ENCODE results near the gene NABP1.
A peak's percentile ranks its signal among the peaks of the same experiment; 100 is the strongest.
"Not testable (repeated sequence)": the region's sequence is repeated elsewhere in the genome, so short reads cannot be mapped to it uniquely, and the experiment has no call there.

NABP1 gene

GRCh38 chr2:191677646-191678436 lies at the start of gene NABP1:
NABP1 (plus strand) TSS chr2:191678136; CDS start chr2:191678615, 479 bp downstream.
- DNase-seq (ENCODE audit: low read depth) = peak; percentile 98

DNA sequence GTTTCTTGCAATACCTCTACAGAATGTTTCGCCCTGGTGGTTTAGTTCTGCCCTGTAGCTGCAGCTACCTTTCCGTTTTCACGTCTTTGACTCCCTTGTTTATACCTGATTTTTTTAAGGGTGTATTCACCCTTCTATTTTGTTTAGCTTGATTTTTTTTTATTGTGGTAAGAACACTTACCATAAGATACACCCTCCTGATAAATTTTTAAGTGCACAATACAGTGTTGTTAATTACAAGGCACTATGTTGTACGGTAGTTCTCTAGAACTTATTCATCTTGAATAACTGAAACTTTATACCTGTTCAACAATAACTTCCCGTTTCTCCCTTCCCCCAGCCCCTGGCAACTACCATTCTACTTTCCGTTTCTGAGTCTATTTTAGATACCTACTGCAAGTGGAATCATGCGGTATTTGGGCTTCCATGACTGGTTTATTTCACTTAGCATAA lies 48.9 kb upstream of the NABP1 start:
- no peak for DNase-seq (ENCODE audit: low read depth)

DNA sequence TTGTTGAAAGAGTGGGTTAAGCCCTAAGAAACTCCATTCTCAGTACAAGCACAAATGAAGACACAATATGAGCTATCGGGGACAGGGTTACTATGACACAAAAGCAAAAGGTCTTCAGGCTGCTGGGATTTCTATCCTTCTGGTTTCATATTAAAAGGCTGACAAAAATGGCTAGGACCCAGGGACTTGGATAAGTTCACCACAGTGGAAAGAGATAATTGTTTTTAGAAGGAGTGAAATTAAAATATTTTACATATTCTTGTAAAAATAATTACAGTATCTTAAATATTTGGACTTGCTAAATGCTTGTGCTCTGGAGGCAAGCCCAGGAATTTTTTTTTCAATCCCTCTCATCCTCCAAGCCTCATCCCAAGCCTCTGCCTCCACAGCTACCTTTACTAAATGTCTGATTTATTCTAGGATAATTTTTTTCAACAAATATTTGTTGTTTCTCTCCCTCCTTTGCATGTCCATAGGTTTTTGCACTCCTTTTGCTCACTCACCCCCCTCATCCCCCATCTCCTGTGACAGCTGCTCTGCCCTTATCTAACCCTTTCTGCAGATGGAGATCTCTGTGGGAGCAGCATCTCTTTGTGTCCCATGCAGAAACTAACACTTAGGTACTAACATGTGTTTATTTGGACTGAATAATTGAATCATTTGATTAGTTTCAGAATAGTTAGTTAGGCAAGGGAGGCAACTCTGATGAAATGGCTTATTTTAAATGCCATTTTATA lies 47.8 kb upstream of the NABP1 start:
- DNase-seq (ENCODE audit: low read depth) = peak; percentile 73

GRCh38 chr2:191631754-191632153 lies 46.2 kb upstream of the NABP1 start:
- peak; percentile 92 for DNase-seq (ENCODE audit: low read depth)

GRCh38 chr2:191632426-191632825 lies 45.5 kb upstream of the NABP1 start:
- DNase-seq (ENCODE audit: low read depth) = no peak

DNA sequence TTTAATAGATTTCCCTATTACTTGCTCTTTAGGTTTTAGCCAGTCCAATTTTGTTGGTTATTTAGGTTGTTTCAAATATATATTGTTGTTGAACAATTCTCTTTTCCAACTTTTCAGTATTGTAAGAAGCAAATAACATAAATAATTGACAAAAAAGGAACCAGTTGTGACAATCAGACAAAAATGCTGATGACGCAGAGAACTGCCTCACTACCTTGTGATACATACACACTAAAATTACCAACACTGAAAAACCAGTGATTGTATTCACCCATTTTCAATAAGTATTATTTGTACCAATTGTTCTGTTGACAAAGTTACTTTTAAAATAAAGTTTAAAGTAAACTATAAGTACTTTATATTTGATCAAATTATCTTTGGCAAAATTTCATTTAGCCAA lies 43.1 kb upstream of the NABP1 start:
- DNase-seq (ENCODE audit: low read depth) = no peak

DNA sequence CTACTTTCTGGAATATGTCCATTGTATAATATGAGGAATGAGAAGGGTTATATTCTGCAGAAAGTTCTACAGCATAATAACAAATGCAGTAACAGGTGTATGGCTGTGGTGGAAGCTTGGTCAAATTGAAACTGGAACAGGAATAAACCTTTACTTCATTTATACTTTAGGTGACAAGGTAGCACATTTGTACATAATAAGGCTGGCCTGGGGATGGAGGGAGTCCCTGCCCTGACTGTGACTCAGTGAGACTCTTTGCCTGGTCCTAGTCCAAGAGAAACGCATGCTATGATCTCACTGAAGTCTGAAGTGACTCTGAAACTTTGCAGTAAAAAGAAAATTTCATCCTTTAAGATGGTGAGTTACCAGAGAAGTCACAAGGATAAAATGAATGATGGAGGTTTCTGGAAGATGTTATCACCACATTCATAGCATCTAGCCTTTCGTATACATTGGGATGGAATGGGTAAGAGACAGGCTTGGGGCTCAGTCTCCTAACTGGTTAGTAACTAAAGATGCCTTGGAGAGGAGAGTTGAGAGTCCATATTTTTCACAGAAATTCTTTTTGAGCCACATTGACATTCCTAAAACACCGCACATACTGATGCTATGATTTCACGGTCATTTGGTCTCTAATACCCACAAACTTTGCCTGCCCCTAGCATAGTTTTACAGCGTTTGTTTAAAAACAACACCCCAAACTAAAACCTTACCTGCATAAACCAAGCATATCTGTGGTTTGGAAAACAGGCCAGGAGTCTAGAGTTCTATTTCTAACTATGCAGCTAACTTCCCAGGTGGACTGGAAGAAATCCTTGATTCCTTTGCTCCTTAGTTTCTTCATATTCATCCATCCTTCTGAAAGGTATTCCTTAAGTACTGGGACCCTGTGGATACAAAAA lies 42.4 kb upstream of the NABP1 start:
- peak; percentile 95 for DNase-seq (ENCODE audit: low read depth)

GRCh38 chr2:191636235-191636543 lies 41.7 kb upstream of the NABP1 start:
- DNase-seq (ENCODE audit: low read depth) = peak; percentile 87

- no peak for DNase-seq (ENCODE audit: low read depth)
Observed at GRCh38 chr2:191636586-191636985, 41.4 kb upstream of the NABP1 start.

DNA sequence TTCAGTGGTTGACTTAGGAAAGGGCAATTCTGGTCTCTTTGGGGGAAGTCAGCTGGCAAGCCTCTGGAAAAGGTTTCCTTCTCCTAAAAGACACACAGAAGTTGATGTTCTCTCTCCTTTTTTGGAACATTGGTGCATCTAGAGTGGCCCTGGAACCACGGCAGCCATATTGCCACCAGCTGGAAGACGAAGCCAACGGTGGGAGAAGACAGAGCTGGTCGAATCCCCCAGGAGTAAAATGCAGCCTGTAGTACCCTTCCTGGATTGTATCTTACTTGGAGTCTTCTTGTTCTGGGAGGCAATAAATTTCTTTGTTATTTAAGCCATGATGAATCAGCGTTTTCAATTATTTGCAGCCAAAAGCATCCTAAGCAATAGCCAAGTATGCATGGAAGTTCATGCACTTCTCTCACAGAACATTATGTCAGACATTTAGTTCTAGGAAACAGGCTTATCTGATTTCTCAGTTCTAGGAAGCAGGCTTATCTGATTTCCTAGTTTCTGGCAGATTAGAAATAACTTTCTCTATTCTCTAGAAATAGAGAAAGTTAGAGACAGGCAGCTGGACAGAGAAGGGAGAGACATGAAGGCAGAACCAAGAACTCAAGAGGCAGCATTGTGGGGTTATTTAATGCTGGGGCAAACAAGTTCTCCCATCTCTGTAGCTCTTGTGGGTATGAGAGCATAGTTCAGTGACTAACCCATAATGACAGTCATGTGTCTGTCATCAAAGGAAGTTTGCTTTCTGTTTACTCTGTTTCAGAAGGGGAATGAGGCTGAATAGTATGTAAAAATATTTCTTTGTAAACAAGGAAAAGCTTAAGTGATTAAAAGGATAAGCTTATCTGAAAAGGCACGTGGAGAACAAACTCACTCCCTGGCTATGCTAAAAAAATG lies 40.5 kb upstream of the NABP1 start:
- DNase-seq (ENCODE audit: low read depth) = peak; percentile 80

GRCh38 chr2:191638079-191638801 lies 39.7 kb upstream of the NABP1 start:
- DNase-seq (ENCODE audit: low read depth) = peak; percentile 30

DNA sequence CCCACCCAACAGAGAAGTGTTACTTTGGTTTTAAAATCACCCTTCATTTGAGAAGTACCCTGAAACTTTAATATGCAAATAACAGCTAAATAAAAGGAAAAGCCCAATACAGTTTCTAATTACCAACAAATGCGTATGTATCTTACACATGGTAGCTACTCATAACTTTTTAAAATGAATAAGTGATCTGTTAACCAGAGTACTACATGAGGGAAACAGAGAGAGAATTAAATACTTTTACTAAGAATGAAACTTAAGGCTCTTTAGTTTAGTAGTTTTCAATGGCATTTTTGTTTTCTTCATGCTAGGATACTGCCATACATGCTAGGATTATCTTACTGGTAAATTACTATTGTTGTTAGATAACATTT lies 39.1 kb upstream of the NABP1 start:
- DNase-seq (ENCODE audit: low read depth) = no peak

GRCh38 chr2:191641609-191642008 lies 36.3 kb upstream of the NABP1 start:
- DNase-seq (ENCODE audit: low read depth) = no peak

DNA sequence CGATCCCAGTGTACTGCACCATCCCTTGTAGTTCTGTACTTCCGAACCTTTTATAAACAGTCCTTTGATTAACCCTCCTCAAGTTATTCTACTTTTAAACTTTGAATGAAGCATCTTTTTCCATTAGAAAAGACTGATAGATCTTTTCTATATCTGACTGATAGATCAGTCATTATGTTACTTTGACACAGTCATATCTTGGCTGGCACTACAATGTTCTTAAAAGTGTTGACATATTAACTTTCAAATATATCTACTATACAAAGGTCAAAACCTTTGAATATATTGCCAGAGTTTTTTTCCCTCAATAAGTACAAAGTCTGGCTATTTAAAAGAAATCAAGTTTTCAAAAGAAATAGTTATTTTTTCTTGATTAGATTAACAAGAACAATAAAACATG lies 35.4 kb upstream of the NABP1 start:
- DNase-seq (ENCODE audit: low read depth) = no peak

DNA sequence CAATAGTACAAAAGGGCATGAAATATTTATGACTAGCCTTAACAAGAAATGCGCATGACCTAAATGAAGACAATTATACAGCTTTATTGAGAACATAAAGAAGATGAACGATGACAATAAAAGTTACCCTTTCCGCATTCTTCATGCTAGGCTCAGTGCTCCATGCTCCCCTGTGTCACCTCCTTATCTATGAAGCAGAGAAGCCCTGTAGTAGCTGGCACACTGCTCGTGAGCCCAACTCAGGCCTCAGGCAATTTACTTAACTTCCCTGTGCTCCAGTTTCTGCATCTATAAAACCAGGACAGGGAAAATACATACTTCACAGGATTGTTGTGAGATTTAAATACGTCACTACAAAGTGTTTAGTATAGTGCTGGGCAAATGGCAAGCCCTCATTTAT lies 34.5 kb upstream of the NABP1 start:
- no peak for DNase-seq (ENCODE audit: low read depth)

DNA sequence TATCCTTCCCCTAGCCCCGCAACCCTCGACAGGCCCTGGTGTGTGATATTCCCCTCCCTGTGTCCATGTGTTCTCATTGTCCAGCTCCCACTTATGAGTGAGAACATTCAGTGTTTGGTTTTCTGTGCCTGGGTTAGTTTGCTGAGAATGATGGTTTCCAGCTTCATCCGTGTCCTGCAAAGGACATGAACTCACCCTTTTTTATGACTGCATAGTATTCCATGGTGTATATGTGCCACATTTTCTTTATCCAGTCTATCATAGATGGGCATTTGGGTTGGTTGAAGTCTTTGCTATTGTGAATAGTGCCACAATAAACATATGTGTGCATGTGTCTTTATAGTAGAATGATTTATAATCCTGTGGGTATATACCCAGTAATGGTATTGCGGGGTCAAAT lies 33.3 kb upstream of the NABP1 start:
- not testable (repeated sequence) for DNase-seq (ENCODE audit: low read depth)

GRCh38 chr2:191645032-191645431 lies 32.9 kb upstream of the NABP1 start:
- no peak for DNase-seq (ENCODE audit: low read depth)

DNA sequence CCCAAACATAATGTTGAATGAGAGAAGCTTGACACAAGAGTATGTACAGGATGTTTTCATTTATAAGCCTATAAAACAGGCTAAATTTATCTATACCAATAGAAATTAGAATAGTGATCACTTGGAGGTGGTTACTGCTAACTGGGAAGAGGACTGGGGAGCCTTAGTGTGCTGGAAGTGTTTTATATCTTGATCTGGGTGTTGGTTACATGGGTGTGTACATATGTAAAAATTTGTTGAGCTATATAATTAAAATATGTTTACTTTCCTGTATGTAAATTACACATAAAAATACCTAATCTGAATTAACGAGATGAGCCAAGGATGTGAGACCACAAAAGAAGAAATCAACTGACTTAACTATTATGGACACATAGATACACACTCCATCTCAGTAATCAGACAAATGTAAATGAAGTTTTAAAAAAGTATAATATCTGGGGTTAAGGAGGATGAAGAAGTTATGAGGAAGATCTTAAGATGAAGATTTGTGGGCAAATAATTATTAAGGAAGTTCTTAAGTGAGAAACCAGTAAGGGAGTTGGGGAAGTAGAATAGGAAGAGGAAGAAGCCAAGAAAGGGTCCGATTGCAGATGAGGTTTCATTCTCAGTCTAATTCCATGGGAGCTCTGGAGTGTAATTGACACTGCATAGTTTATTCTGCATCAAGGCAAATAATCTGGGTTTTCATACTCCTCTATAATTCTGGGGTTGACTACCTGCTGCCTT lies 32.3 kb upstream of the NABP1 start:
- DNase-seq (ENCODE audit: low read depth) = no peak

GRCh38 chr2:191646163-191646902 lies 31.6 kb upstream of the NABP1 start:
- peak; percentile 40 for DNase-seq (ENCODE audit: low read depth)

Data from EH (cell line).